ENCODE data around the gene DRD1.
"Not testable (repeated sequence)": the region's sequence is repeated elsewhere in the genome, so short reads cannot be mapped to it uniquely, and the experiment has no call there.

The DRD1 gene

DNA sequence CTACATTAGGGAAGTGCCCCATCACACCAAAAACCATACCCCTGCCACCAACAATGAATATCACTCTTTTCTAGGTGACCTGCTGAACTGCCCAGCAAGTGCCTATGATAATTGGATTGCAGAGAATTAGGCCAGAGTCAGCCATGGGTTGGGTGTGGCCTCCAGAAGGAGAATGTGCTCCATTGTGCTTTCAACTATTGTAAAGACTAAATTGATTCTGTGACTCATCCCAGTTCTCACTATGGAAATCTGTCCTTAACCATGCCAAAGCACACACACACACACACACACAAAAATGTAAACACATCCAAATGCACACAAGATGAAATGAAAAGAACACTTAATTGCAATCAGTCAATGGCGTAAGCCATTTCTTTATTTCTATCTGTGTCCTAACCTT lies 25.7 kb downstream of the DRD1 start:
- Mint-ChIP-seq H3K27me3 (peaks cover 29% of the 10 kb centered on the region), H3K27ac (no peak overlapping the region), H3K4me3 (no peak overlapping the region), H3K4me1 (no peaks in the 10 kb centered on the region), H3K36me3 (no peaks in the 10 kb centered on the region), H3K9me3 (peaks cover 5% of the 10 kb centered on the region)

DNA sequence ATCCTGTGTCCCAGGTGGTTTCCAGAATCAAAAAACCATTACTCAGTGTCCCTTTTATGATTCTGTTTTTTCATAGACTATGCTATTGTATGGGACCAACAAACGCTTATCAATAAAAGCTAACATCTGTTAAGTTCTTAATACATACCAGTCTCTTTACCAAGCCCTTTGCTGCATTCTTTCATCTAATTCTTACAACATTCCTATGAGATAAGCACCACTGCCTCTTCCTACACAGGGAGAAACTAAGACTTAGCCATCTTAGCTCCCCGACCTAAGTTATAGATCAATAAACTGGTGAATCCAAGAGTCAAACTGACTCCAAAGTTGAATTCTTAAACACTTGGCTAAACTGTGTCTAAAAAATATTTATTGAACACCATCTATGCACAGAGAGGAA lies 26.6 kb downstream of the DRD1 start:
- Mint-ChIP-seq H3K36me3 (no peaks in the 10 kb centered on the region), H3K27me3 (peaks cover 26% of the 10 kb centered on the region), H3K9me3 (peaks cover 5% of the 10 kb centered on the region), H3K4me3 (no peak overlapping the region), H3K4me1 (no peaks in the 10 kb centered on the region), H3K27ac (no peak overlapping the region)

DNA sequence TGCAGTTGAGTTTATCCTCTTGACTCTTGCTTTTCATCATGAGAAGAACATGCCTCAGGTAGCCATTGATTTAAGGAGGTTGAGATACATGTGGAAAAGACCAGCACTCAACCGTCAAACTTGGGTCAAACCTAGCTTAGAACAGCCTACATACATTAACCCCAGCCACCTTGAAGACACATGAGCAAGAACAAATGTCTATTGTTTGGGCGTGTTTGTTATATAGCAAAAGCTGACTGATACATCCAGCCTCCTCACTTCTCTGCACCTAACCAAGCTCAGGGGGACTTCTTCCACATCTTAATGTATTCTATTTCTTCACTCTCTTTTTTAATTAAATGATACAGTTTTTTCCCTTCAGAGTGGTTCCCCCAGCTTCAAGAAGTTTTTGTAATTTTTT lies 28.7 kb downstream of the DRD1 start:
- Mint-ChIP-seq H3K36me3 (no peaks in the 10 kb centered on the region), H3K27ac (no peak overlapping the region), H3K9me3 (peaks cover 5% of the 10 kb centered on the region), H3K27me3 (peaks cover 21% of the 10 kb centered on the region), H3K4me3 (no peak overlapping the region), H3K4me1 (no peaks in the 10 kb centered on the region)

DNA sequence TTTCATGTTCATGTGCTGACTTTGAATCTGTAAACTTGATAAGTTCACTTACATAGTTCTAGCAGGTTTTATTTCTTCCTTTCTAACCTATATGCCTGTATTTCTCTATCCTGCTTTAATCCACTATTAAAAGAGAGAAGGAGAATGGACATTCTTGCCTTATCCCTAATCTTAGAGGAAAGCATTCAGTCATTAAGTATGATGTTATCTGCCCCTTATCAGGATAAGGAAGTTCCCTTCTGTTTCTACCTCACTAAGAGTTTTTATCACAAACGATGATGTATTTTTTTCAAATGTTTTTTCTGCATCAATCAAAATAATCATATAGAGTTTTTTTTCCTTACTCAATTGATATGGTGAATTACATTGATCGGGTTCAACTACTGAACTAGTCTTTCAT lies 33.1 kb downstream of the DRD1 start:
- Mint-ChIP-seq H3K4me3 (no peak overlapping the region), H3K27ac (no peak overlapping the region), H3K9me3 (peaks cover 5% of the 10 kb centered on the region)

DNA sequence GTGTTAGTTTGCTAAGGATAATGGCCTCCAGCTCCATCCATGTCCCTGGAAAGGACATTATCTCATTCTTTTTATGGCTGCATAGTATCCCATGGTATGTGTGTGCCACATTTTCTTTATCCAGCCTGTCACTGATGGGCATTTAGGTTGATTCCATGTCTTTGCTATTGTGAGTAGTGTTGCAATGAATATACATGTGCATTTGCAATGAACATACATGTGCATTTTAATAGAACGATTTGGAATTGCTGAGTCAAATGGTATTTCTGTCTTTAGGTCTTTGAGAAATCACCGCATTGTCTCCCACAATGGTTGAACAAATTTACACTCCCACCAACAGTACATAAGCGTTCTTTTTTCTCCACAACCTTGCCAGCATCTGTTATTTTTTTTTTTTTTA lies 37.7 kb downstream of the DRD1 start:
- H3K4me1 Mint-ChIP-seq, result no peaks in the 10 kb centered on the region
- no peaks in the 10 kb centered on the region for H3K9me3 Mint-ChIP-seq
- H3K27ac Mint-ChIP-seq, result no peak overlapping the region
- H3K4me3 Mint-ChIP-seq, result no peak overlapping the region
- no peaks in the 10 kb centered on the region for H3K27me3 Mint-ChIP-seq
- H3K36me3 Mint-ChIP-seq, result no peaks in the 10 kb centered on the region

More for the DNA sequence above, 33.1 kb downstream of the DRD1 start:
- Mint-ChIP-seq H3K36me3 (no peaks in the 10 kb centered on the region), H3K4me1 (no peaks in the 10 kb centered on the region), H3K27me3 (peaks cover 10% of the 10 kb centered on the region)

DNA sequence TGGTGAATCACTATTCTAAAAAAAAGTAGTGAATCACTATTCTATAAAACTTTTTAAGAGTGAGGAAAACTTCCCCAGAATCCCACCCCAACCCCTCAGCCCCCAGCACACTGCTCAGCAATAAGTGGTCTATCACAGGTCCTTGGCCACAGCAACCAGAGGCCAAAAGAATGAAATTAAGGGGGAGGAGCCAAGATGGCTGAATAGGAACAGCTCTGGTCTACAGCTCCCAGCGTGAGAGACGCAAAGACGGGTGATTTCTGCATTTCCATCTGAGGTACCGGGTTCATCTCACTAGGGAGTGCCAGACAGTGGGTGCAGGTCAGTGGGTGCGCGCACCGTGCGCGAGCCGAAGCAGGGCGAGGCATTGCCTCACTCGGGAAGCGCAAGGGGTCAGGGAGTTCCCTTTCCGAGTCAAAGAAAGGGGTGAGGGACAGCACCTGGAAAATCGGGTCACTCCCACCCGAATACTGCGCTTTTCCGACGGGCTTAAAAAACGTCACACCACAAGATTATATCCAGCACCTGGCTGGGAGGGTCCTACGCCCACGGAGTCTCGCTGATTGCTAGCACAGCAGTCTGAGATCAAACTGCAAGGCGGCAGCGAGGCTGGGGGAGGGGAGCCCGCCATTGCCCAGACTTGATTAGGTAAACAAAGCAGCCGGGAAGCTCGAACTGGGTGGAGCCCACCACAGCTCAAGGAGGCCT lies 46.2 kb downstream of the DRD1 start:
- not testable (repeated sequence) for H3K4me1 Mint-ChIP-seq, H3K27ac Mint-ChIP-seq, H3K27me3 Mint-ChIP-seq, H3K9me3 Mint-ChIP-seq, H3K4me3 Mint-ChIP-seq, H3K36me3 Mint-ChIP-seq

DNA sequence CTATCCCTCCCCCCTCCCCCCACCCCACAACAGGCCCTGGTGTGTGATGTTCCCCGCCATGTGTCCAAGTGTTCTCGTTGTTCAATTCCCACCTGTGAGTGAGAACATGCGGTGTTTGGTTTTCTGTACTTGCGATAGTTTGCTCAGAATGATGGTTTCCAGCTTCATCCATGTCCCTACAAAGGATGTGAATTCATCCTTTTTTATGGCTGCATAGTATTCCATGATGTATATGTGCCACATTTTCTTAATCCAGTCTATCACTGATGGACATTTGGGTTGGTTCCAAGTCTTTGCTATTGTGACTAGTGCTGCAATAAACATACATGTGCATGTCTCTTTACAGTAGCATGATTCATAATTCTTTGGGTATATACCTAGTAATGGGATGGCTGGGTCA lies 48.6 kb downstream of the DRD1 start:
- not testable (repeated sequence) for H3K27ac Mint-ChIP-seq, H3K9me3 Mint-ChIP-seq, H3K4me3 Mint-ChIP-seq, H3K4me1 Mint-ChIP-seq, H3K27me3 Mint-ChIP-seq, H3K36me3 Mint-ChIP-seq

DNA sequence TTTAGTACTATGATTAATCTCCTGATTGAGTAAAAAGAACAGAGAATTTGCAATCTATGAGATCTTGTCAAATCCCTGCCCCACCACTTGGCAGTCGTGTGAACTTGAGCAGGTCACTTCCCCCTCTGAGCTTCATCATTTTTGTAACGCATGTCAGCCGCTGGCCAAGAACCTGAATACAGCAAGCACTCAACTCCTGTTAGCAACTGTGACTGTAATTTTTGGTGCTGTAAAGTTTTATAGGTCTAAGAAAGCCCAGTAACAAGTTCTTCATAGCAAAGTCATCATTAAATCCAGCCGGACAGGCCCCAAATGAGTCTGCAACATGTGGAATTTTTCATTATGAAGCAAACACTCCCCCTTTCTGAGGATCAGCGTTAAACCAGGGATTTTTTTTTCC lies 49.4 kb downstream of the DRD1 start:
- Mint-ChIP-seq H3K9me3 (no peaks in the 10 kb centered on the region), H3K4me3 (no peak overlapping the region), H3K27me3 (peaks cover 8% of the 10 kb centered on the region)

DNA sequence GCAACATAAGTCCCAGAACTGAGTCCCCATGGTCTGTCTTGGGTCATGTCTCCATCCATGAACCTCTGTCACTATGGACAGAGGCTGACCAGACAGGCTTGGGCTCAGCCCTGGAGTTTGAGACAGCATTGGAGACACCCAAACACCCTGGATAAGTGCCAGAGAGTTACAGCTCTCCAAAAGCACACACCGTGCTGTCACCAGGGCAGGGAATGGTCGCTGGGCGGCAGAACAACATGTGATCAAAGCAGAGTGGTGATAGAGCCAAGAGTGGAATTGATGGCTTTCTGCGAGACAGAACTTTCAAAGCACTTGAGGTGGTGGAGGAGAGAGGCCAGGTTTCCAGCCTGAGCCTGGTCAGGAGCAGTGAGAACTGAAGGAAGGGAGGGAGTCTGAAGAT lies 50.1 kb downstream of the DRD1 start:
- Mint-ChIP-seq H3K36me3 (no peaks in the 10 kb centered on the region), H3K4me1 (no peaks in the 10 kb centered on the region), H3K27me3 (peaks cover 8% of the 10 kb centered on the region)

More for the DNA sequence above, 49.4 kb downstream of the DRD1 start:
- no peaks in the 10 kb centered on the region for H3K36me3 Mint-ChIP-seq
- H3K4me1 Mint-ChIP-seq, result no peaks in the 10 kb centered on the region
- H3K27ac Mint-ChIP-seq, result no peak overlapping the region

DNA sequence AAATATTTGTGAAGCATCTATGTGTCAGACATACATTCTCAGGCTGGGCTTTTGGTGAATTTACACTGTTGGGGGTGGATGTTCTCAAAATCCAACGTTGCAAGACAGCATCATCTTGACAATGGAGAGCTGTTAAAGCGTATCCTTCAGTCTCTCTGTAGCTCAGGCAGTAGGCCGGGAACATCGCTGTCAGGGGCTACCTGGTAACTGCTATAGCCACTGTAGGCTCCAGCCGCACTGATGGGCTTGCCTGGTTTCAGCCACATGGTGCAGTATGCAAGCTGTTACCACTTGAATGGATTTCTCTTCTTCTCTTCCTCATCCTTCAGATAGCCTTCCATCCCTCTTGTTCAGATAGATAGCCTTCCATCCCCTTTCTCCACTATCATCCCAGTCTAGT lies 51.7 kb downstream of the DRD1 start:
- Mint-ChIP-seq H3K4me1 (no peaks in the 10 kb centered on the region), H3K9me3 (no peaks in the 10 kb centered on the region), H3K36me3 (no peaks in the 10 kb centered on the region), H3K27me3 (peaks cover 10% of the 10 kb centered on the region), H3K4me3 (no peak overlapping the region), H3K27ac (no peak overlapping the region)

More for the DNA sequence above, 50.1 kb downstream of the DRD1 start:
- H3K9me3 Mint-ChIP-seq, result no peaks in the 10 kb centered on the region
- H3K4me3 Mint-ChIP-seq, result no peak overlapping the region
- no peak overlapping the region for H3K27ac Mint-ChIP-seq

DNA sequence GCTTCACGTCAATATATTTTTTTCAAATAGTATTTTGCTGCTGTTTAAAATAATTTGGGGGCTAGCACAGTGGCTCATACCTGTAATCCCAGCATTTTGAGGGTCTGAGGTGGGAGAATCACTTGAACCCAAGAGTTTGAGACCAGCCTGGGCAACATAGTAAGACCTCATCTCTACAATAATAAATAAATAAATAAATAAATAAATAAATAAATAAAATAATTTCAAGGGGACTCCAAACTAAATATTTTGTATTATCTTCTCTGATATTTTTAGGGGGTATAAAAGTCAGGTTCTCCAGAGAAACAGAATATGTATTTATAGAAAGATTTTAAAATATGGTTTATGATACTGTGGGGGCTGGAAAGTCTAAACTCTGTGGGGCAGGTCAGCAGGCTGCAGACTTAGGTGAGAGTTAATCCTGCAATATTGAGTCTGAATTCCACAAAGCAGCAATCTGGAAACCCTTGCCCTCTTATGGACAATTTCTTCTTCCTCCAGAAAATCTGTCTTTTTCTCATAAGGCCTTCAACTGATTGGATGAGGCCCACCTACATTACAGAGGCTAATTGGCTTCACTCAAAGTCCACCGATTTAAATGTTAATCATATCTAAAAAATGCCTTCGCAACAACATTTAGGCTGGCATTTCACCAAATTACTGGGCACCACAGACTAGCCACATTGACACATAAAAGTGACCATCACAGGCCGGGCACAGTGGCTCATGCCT lies 53.5 kb downstream of the DRD1 start:
- Mint-ChIP-seq H3K36me3 (no peaks in the 10 kb centered on the region), H3K4me1 (no peaks in the 10 kb centered on the region), H3K27me3 (peaks cover 7% of the 10 kb centered on the region), H3K4me3 (no peak overlapping the region), H3K9me3 (no peaks in the 10 kb centered on the region), H3K27ac (no peak overlapping the region)

Measured in activated naive CD4-positive, alpha-beta T cell treated with anti-CD3 and anti-CD28 coated beads, Interleukin-2, amount 50 U/mL, for 24 hours (primary cell).